Measurements from ENCODE around the gene MARCHF4.

DNA sequence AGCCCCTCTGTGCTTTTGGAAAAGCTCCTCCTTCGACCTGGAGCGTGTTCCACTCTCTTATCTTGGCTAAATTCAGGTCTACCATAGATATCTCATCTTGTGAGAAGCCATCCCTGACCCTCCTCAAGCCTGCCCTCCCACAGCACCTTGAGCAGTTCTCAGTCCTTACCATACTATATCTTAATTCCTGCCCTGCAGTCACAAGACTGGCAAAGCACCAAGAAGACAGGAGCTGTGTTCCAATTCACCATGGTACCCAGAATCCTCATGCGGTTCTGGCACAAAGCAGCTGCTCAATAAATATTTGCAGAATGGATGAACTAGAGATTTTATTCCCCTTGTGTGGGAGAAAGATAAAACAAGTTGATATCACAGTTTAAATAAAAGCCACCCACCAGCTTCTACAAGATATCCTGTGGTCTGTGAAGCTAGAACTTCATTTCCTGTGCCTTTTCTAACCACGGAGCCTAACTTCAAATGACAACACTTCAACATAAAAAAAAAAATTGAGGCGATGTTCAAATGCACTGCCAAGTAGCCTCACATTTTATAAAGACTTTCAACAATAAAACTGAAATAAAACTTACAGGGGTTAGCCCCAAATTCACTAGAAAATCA is 19.5 kb downstream of the MARCHF4 start:
- no peak for TF ChIP-seq EP300 (IDR thresholded peaks at IDR 0.05)
- TF ChIP-seq, protein P1, sequence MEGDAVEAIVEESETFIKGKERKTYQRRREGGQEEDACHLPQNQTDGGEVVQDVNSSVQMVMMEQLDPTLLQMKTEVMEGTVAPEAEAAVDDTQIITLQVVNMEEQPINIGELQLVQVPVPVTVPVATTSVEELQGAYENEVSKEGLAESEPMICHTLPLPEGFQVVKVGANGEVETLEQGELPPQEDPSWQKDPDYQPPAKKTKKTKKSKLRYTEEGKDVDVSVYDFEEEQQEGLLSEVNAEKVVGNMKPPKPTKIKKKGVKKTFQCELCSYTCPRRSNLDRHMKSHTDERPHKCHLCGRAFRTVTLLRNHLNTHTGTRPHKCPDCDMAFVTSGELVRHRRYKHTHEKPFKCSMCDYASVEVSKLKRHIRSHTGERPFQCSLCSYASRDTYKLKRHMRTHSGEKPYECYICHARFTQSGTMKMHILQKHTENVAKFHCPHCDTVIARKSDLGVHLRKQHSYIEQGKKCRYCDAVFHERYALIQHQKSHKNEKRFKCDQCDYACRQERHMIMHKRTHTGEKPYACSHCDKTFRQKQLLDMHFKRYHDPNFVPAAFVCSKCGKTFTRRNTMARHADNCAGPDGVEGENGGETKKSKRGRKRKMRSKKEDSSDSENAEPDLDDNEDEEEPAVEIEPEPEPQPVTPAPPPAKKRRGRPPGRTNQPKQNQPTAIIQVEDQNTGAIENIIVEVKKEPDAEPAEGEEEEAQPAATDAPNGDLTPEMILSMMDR (IDR thresholded peaks at IDR 0.05): no peak
